H1 (cell line): ENCODE results near the gene KRT1. TPM values are rescaled to one million over a fixed set of nuclear protein-coding genes. Genes with fewer than 3 reads are reported as not detected.

Experiments used
- CTCF ChIA-PET: fragments of 300-600 bp; sonication (Branson Sonifier 250); formaldehyde crosslinking; loops from one replicate; lab custom pipeline; 2021; ENCODE audit not compliant: partially characterized antibody; lab: Charles Lee
- POLR2A ChIA-PET: fragments of 300-600 bp; sonication (Branson Sonifier 250); formaldehyde crosslinking; loops from one replicate; lab custom pipeline; 2021; ENCODE audit warnings: inconsistent platforms; ENCODE audit not compliant: partially characterized antibody; lab: Charles Lee
- DNase-seq, 2 experiments: peaks; one replicate each; pipeline versions ENCODE4 v3.0.0 to v3.0.0-alpha.2; 2010 to 2022; ENCODE audit warnings: low spot score in 2 of 2, low read depth in 1 of 2, mixed read lengths in 1 of 2
- FAIRE-seq: peaks from 2 replicates; lab custom pipeline; 2011; peaks lifted over from hg19 to GRCh38; lab: Jason Lieb, UNC
- H2AFZ ChIP-seq: 2 replicates; pipeline ENCODE4 v1.8.1; 2012; ENCODE audit warnings: low read length, inconsistent platforms
- H2AK5ac ChIP-seq: 2 replicates; pipeline ENCODE4 v1.6.1; 2013; ENCODE audit warnings: low read depth, low read length
- H2BK120ac ChIP-seq: replicated peaks from 2 replicates; pipeline ENCODE3; 2013; ENCODE audit warnings: low read depth, low read length, inconsistent platforms
- H2BK12ac ChIP-seq: 2 replicates; pipeline ENCODE4 v1.6.1; 2013; ENCODE audit warnings: low read depth, low read length
- H2BK15ac ChIP-seq: 2 replicates; pipeline ENCODE4 v1.6.1; 2013; ENCODE audit warnings: low read length
- H2BK20ac ChIP-seq: 2 replicates; pipeline ENCODE4 v1.6.1; 2013; ENCODE audit warnings: low read length
- H2BK5ac ChIP-seq: 2 replicates; pipeline ENCODE4 v1.6.1; 2013; ENCODE audit warnings: low read depth, low read length
- H3K14ac ChIP-seq: 2 replicates; pipeline ENCODE4 v1.6.1; 2013; ENCODE audit warnings: inconsistent platforms; ENCODE audit not compliant: insufficient read length
- H3K18ac ChIP-seq: 2 replicates; pipeline ENCODE4 v1.6.1; 2013; ENCODE audit warnings: low read length; ENCODE audit errors: extremely low read depth
- H3K23ac ChIP-seq: 2 replicates; pipeline ENCODE4 v1.6.1; 2013; ENCODE audit warnings: inconsistent platforms; ENCODE audit not compliant: insufficient read length
- H3K23me2 ChIP-seq: 2 replicates; pipeline ENCODE4 v1.6.1; 2013; ENCODE audit warnings: low read depth, low read length
- H3K27ac ChIP-seq: 2 replicates; pipeline ENCODE4 v1.6.1; 2011; ENCODE audit warnings: low read depth, low read length, inconsistent platforms
- H3K27me3 ChIP-seq, 4 experiments: replicated peaks in 1 of 4; 1 replicate in 1 of 4; 2 replicates in 3 of 4; pipeline versions ENCODE4 v1.6.1 to v1.8.1; 2011 to 2013; ENCODE audit warnings: low read length in 3 of 4, mild to moderate bottlenecking in 3 of 4, inconsistent platforms in 2 of 4, mixed read lengths in 2 of 4, moderate library complexity in 1 of 4; ENCODE audit not compliant: control insufficient read depth in 3 of 4, insufficient read depth in 3 of 4; ENCODE audit errors: extremely low read depth in 1 of 4
- H3K36me3 ChIP-seq, 4 experiments: 2 replicates each; pipeline versions ENCODE4 v1.6.1 to v1.8.1; 2011 to 2013; ENCODE audit warnings: mild to moderate bottlenecking in 4 of 4, low read length in 3 of 4, moderate library complexity in 2 of 4, control low read depth in 1 of 4, inconsistent platforms in 1 of 4; ENCODE audit not compliant: insufficient read depth in 4 of 4, control insufficient read depth in 2 of 4
- H3K4ac ChIP-seq: replicated peaks from 2 replicates; pipeline ENCODE3; 2013; ENCODE audit warnings: low read length, low read depth, mixed read lengths, inconsistent platforms; ENCODE audit not compliant: insufficient read length
- H3K4me1 ChIP-seq, 4 experiments: replicated peaks in 1 of 4; 1 replicate in 1 of 4; 2 replicates in 3 of 4; pipeline versions ENCODE4 v1.6.1 to v1.8.1; 2011 to 2013; ENCODE audit warnings: low read length in 3 of 4, inconsistent platforms in 2 of 4, mixed read lengths in 1 of 4; ENCODE audit not compliant: insufficient read depth in 4 of 4, control insufficient read depth in 3 of 4
- H3K4me2 ChIP-seq, 2 experiments: 2 replicates each; pipeline versions ENCODE4 v1.6.1 to v1.8.1; 2011 to 2013; ENCODE audit warnings: low read depth in 2 of 2, low read length in 2 of 2, control low read depth in 1 of 2, inconsistent platforms in 1 of 2, mild to moderate bottlenecking in 1 of 2; ENCODE audit not compliant: insufficient read depth in 1 of 2
- H3K4me3 ChIP-seq, 4 experiments: fragments of 200-600, 300-600 bp in 1 of 4; sonication (generic), shearing (Covaris generic), sonication (Bioruptor Twin) in 1 of 4; 2 replicates each; pipeline versions ENCODE4 v1.5.1 to v1.8.1; 2011 to 2016; ENCODE audit warnings: low read length in 4 of 4, low read depth in 3 of 4, control low read depth in 2 of 4, inconsistent platforms in 2 of 4, mild to moderate bottlenecking in 2 of 4, mixed read lengths in 1 of 4, moderate library complexity in 1 of 4; ENCODE audit not compliant: insufficient read depth in 2 of 4; ENCODE audit errors: extremely low read depth in 1 of 4
- H3K56ac ChIP-seq: replicated peaks from 2 replicates; pipeline ENCODE3; 2013; ENCODE audit warnings: low read depth, mild to moderate bottlenecking, mixed read lengths, low read length, inconsistent platforms; ENCODE audit not compliant: insufficient read length
- H3K79me1 ChIP-seq: 2 replicates; pipeline ENCODE4 v1.6.1; 2013; ENCODE audit warnings: low read depth, low read length, control low read depth
- H3K79me2 ChIP-seq, 2 experiments: 2 replicates each; pipeline versions ENCODE4 v1.6.1 to v1.8.1; 2012 to 2013; ENCODE audit warnings: low read length in 2 of 2, mild to moderate bottlenecking in 2 of 2, inconsistent platforms in 1 of 2; ENCODE audit not compliant: insufficient read depth in 2 of 2, control insufficient read depth in 1 of 2
- H3K9ac ChIP-seq, 4 experiments: replicated peaks in 1 of 4; 1 replicate in 1 of 4; 2 replicates in 3 of 4; pipeline versions ENCODE4 v1.6.1 to v1.8.1; 2011 to 2013; ENCODE audit warnings: low read depth in 3 of 4, low read length in 3 of 4, control low read depth in 2 of 4, mild to moderate bottlenecking in 2 of 4, moderate library complexity in 2 of 4, inconsistent platforms in 1 of 4; ENCODE audit errors: extremely low read depth in 1 of 4
- H3K9me3 ChIP-seq, 2 experiments: 2 replicates each; pipeline versions ENCODE4 v1.6.1 to v1.8.1; 2012 to 2013; ENCODE audit warnings: mild to moderate bottlenecking in 2 of 2, moderate library complexity in 2 of 2, control low read depth in 1 of 2, inconsistent platforms in 1 of 2, low read depth in 1 of 2, low read length in 1 of 2, mixed read lengths in 1 of 2; ENCODE audit not compliant: insufficient read depth in 2 of 2
- H4K20me1 ChIP-seq, 2 experiments: replicated peaks in 1 of 2; 2 replicates each; pipeline versions ENCODE3 to v1.8.1; 2011 to 2013; ENCODE audit warnings: inconsistent platforms in 2 of 2, low read length in 2 of 2, mild to moderate bottlenecking in 1 of 2; ENCODE audit not compliant: insufficient read depth in 2 of 2, control insufficient read depth in 1 of 2
- H4K5ac ChIP-seq: 2 replicates; pipeline ENCODE4 v1.6.1; 2013; ENCODE audit warnings: low read length, low read depth, mixed read lengths, inconsistent platforms; ENCODE audit not compliant: insufficient read length
- H4K8ac ChIP-seq: 2 replicates; pipeline ENCODE4 v1.8.0; 2013; ENCODE audit warnings: mild to moderate bottlenecking, moderate library complexity, low read length, inconsistent platforms; ENCODE audit not compliant: insufficient read depth; ENCODE audit errors: extremely low read depth
- H4K91ac ChIP-seq: replicated peaks from 2 replicates; pipeline ENCODE3; 2013; ENCODE audit warnings: low read length, mixed read lengths, inconsistent platforms; ENCODE audit not compliant: insufficient read length
- BCL11A ChIP-seq, 2 experiments: IDR thresholded peaks; one replicate each; pipeline ENCODE4 v1.6.1; 2011; ENCODE audit warnings: low read depth in 2 of 2, low read length in 2 of 2, mild to moderate bottlenecking in 2 of 2
- CBX5 ChIP-seq: fragments of 300-800, 300-1000 bp; sonication (generic); IDR thresholded peaks from 2 replicates; pipeline ENCODE4 v1.7.1; 2016; ENCODE audit warnings: antibody characterized with exemption, low read length, low read depth
- HDAC2 ChIP-seq, 2 experiments: fragments of 300-600 bp in 1 of 2; sonication (generic) in 1 of 2; IDR thresholded peaks; 2 replicates each; pipeline ENCODE4 v1.6.1; 2011 to 2012; ENCODE audit warnings: low read depth in 2 of 2, low read length in 2 of 2, mild to moderate bottlenecking in 2 of 2, moderate library complexity in 2 of 2, borderline replicate concordance in 1 of 2, inconsistent platforms in 1 of 2
- JUN ChIP-seq: IDR thresholded peaks from 2 replicates; pipeline ENCODE4 v1.6.1; 2011; ENCODE audit warnings: low read depth, mild to moderate bottlenecking, improper control_type of control experiment, low read length
- JUND ChIP-seq: IDR thresholded peaks from 2 replicates; pipeline ENCODE4 v1.6.1; 2011; ENCODE audit warnings: mild to moderate bottlenecking, improper control_type of control experiment, low read length
- KDM1A ChIP-seq: fragments of 200-600, 300-600 bp; sonication (generic); IDR thresholded peaks from 2 replicates; pipeline ENCODE4 v1.7.1; 2016; ENCODE audit warnings: mild to moderate bottlenecking, low read length, borderline replicate concordance
- POU5F1 ChIP-seq: IDR thresholded peaks from 2 replicates; pipeline ENCODE4 v1.6.1; 2011; ENCODE audit warnings: low read depth, mild to moderate bottlenecking, low read length, moderate library complexity
- RNF2 ChIP-seq: fragments of 200-900, 300-1000 bp; sonication (generic); IDR thresholded peaks from 2 replicates; pipeline ENCODE4 v1.7.1; 2016; ENCODE audit warnings: borderline replicate concordance, low read depth, mild to moderate bottlenecking, antibody characterized with exemption, low read length; ENCODE audit not compliant: poor library complexity, severe bottlenecking; ENCODE audit errors: missing control alignments
- SAP30 ChIP-seq: fragments of 300-600 bp; sonication (generic); IDR thresholded peaks from 2 replicates; pipeline ENCODE4 v1.7.1; 2012; ENCODE audit warnings: low read length, moderate library complexity, mild to moderate bottlenecking, inconsistent platforms; ENCODE audit not compliant: insufficient read depth, insufficient replicate concordance
- TAF1 ChIP-seq: IDR thresholded peaks from 2 replicates; pipeline ENCODE4 v1.6.1; 2011; ENCODE audit warnings: mild to moderate bottlenecking, low read depth, low read length
- TAF7 ChIP-seq: optimal IDR thresholded peaks from 2 replicates; pipeline ENCODE3; 2011; ENCODE audit warnings: low read depth, mild to moderate bottlenecking, inconsistent platforms, low read length, moderate library complexity, borderline replicate concordance
- TBP ChIP-seq: IDR thresholded peaks from 2 replicates; pipeline ENCODE4 v1.6.1; 2011; ENCODE audit warnings: low read depth, low read length, improper control_type of control experiment
- TEAD4 ChIP-seq: IDR thresholded peaks from 2 replicates; pipeline ENCODE4 v1.6.1; 2012; ENCODE audit warnings: low read depth, low read length, inconsistent platforms, mixed read lengths
- ZNF274 ChIP-seq: IDR thresholded peaks from 2 replicates; pipeline ENCODE4 v1.7.0; 2012; ENCODE audit warnings: low read length, borderline replicate concordance; ENCODE audit errors: extremely low read depth
- WGBS, 2 experiments: shearing (Covaris generic) in 1 of 2; methylation state at CpG; one replicate each; pipeline versions ENCODE4 v1.1.6 to v1.1.7; 2013 to 2015; ENCODE audit warnings: low lambda C conversion rate in 2 of 2, mixed read lengths in 2 of 2, inconsistent platforms in 1 of 2, low coverage in 1 of 2, missing lambda C conversion rate in 1 of 2; ENCODE audit not compliant: insufficient replicate concordance in 2 of 2, insufficient coverage in 1 of 2, insufficient read length in 1 of 2; ENCODE audit errors: extremely low coverage in 1 of 2, missing lambda C conversion rate in 1 of 2; 5-methylcytosine and 5-hydroxymethylcytosine counted together
- polyA plus RNA-seq, 7 experiments: library from polyadenylated mRNA; depleted of rRNA in 3 of 7; stranded (reverse) in 5 of 7; unstranded in 2 of 7; fragments of >200 nt in 5 of 7; fragments of 200-250 nt in 2 of 7; gene quantifications; 1 replicate in 5 of 7; 2 replicates in 1 of 7; 4 replicates in 1 of 7; pipeline versions ENCODE4 v1.2.1 to v1.2.3, GENCODE V29; 2011 to 2013; ENCODE audit warnings: missing spikeins in 2 of 7, mixed read lengths in 2 of 7
- total RNA-seq: library from RNA; stranded (reverse); fragmentation: NEBNext Ultra II Directional; extraction: Animal tissue kit (Norgen Biotek cat#: 25700); gene quantifications from 2 replicates; pipeline ENCODE4 v1.2.1, GENCODE V29; 2021

KRT1 gene
- total and polyA plus RNA-seq, 2 of the 8 experiments (the other 6 are each of a cell fraction or from before 2014, with no cell fraction given): not detected

DNA sequence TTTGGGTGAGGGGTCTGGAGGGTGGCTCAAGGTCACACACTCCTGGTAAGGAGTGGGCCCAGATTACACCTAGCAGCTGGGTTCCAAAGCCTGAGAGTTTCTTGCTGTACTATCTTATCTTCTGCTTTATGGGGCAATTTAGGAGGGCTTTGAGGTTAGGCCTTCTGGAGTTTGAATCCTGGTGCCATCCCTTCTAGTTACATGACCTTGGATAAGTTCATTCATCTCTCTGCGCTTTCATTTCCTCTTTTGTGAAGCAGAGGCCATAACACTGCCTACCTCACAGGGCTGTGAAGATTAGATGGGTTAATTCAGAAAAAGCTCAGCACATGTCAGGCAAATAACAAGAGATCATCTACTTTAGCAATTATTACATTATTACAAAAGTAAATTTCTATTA lies 30.5 kb upstream of the KRT1 start:
- Histone ChIP-seq H2BK12ac (no peak overlapping the region), H3K56ac (no peak overlapping the region), H3K9ac (no peak overlapping the region), H3K27ac (no peak overlapping the region), H2AFZ (no peak overlapping the region), H3K4me3 (no peak overlapping the region), H3K14ac (no peak overlapping the region), H3K9me3 (no peaks in the 10 kb centered on the region), H4K8ac (no peak overlapping the region), H3K36me3 (no peaks in the 10 kb centered on the region), H3K27me3 (peaks cover 8 to 27% (median 22%) of the 10 kb centered on the region in 4 experiments)
- WGBS, 2 experiments: 96% methylated on average over 1 of the region's 1 CpG; no CpG with 5 or more reads in 1 of the 2 experiments
- POLR2A ChIA-PET: no interaction called here
- FAIRE-seq: no peak
- TF ChIP-seq JUN (no peak), TAF1 (no peak), TEAD4 (no peak), HDAC2 (IDR thresholded peaks at IDR 0.05; ENCODE audit: borderline replicate concordance in 1 of 2, low read depth in 2 of 2, low read length in 2 of 2) (no peak), KDM1A (no peak), SAP30 (no peak), TBP (no peak), JUND (no peak), RNF2 (no peak), CBX5 (no peak), TAF7 (no peak), BCL11A (IDR thresholded peaks at IDR 0.05; ENCODE audit: low read depth in 2 of 2, low read length in 2 of 2) (no peak), POU5F1 (no peak), ZNF274 (no peak)
- TF ChIP-seq, all 59 proteins: peak for 0
- no peak overlapping the region for H3K4me2 ChIP-seq
- no peak for DNase-seq
- H3K4me1 ChIP-seq: peaks cover 0 to 7% (median 0%) of the 10 kb centered on the region in 4 experiments; a peak in 3 of 7 replicates
- H2BK20ac ChIP-seq: no peak overlapping the region
- no peaks in the 10 kb centered on the region for H3K79me2 ChIP-seq
- no peaks in the 10 kb centered on the region for H3K79me1 ChIP-seq
- H4K91ac ChIP-seq: no peak overlapping the region
- no peak overlapping the region for H3K18ac ChIP-seq
- peaks cover 5% of the 10 kb centered on the region; the same call in 1 of the 2 replicates for H3K23me2 ChIP-seq
- no peak overlapping the region for H2BK5ac ChIP-seq
- H2AK5ac ChIP-seq: no peak overlapping the region
- no peak overlapping the region for H4K5ac ChIP-seq
- no peak overlapping the region for H3K4ac ChIP-seq
- CTCF ChIA-PET: interaction anchor here (0.7 to 2.7 kb wide), 7 partner anchors 18 to 160 kb away, joined by 3 to 10 read pairs (median 4); no protein-coding TSS in a partner anchor
- no peak overlapping the region for H2BK15ac ChIP-seq
- no peak overlapping the region for H2BK120ac ChIP-seq
- H3K23ac ChIP-seq: no peak overlapping the region
- peaks cover 0 to 2% of the 10 kb centered on the region in 2 experiments for H4K20me1 ChIP-seq
